Stimulated activated CD8-positive, alpha-beta memory T cell treated with anti-CD3 and anti-CD28 coated beads, Interleukin-4, amount 100 ng/mL, for 1 hour (primary cell): ENCODE measurements around the gene PLCXD3.
"Not testable (repeated sequence)": the region's sequence is repeated elsewhere in the genome, so short reads cannot be mapped to it uniquely, and the experiment has no call there.

ENCODE experiments used
- DNase-seq, 2 donors: peaks; one replicate each; pipeline ENCODE4 v3.0.0-alpha.2; 2020; ENCODE audit warnings: low read depth in 2 of 2, low spot score in 1 of 2

The PLCXD3 gene

GRCh38 chr5:41356786-41357185, 153.6 kb downstream of the PLCXD3 start:
- no peak for DNase-seq

- no peak for DNase-seq
Observed at GRCh38 chr5:41349846-41350245, 160.6 kb downstream of the PLCXD3 start.

GRCh38 chr5:41347569-41347968, 162.8 kb downstream of the PLCXD3 start:
- DNase-seq: no peak

GRCh38 chr5:41346609-41347008, 163.8 kb downstream of the PLCXD3 start:
- DNase-seq: no peak

- no peak for DNase-seq
Observed at GRCh38 chr5:41345295-41345694, 165.1 kb downstream of the PLCXD3 start.

- no peak for DNase-seq
Observed at GRCh38 chr5:41339339-41339738, 171.1 kb downstream of the PLCXD3 start.

DNA sequence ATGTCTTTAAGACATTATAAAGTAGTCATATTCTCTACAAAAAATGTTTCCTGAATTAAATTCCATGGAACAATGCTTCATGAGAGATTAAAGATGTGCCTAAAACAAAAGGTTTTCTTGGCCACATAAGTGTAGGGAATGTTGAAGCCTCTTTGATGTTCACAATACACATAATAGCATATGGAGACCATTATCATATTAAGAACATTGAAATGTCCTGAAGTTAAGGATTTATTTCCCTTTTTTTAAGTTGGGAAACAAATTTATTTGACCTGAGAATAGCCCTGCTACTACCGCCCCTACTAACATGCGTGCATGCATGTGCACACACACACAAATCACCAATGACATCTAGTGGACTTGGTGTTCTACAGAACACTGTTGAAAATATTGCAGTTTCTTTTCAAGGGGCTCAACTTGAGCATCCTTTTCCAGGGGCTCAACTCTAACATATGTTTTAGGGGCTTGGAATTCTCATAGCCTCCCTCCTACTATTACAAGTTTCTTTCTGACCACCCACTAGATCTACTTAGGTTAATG, 172.2 kb downstream of the PLCXD3 start:
- no peak for DNase-seq

GRCh38 chr5:41337724-41338123, 172.7 kb downstream of the PLCXD3 start:
- no peak for DNase-seq

GRCh38 chr5:41337216-41337615, 173.2 kb downstream of the PLCXD3 start:
- no peak for DNase-seq

- no peak for DNase-seq
Observed at GRCh38 chr5:41336471-41336870, 173.9 kb downstream of the PLCXD3 start.

DNA sequence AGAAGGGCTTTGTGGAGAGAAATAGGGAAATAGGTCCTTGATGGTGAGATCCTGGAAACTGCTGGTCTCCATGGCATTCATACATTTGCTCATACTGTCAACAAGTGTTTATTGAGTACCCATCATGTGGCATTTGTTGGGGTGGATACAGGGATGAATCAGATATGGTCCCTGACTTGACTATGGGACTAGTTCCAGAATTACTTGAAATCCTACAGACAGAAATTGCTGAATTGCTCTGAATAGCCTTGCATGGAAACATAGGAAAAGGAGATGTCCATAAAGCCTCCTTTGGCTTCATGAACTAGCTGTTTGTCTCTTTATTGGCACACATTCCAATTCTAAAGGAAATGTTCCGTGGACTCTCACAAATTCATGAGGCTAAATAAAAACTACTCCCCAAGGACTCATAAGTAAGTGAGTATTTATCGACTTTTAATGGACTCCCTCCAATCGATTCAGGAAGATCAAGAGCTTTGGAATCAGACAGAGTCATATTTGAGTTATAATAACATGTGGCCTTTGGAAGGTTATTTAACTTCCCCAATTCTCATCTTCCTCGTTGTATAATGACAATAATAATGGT, 174.7 kb downstream of the PLCXD3 start:
- no peak for DNase-seq

DNA sequence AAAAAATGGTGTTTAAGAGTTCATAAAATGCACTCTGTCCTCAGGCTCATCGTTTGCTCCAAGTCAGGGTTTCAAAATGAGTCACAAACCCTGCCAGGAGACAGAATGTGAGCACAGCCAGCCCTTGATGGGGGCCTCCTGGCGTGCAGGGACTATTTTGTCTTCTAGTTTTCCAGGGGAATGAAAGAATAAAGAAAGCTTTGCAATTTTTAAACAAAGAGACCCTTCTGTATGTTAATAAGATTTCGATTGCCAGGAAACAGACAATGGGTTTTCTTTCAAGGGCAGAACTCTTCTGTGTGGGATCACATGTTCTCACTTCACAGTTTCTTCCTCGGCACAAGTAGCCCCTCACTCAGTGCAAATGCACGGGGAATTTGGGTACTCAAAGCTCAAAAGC, 175.6 kb downstream of the PLCXD3 start:
- no peak for DNase-seq

DNA sequence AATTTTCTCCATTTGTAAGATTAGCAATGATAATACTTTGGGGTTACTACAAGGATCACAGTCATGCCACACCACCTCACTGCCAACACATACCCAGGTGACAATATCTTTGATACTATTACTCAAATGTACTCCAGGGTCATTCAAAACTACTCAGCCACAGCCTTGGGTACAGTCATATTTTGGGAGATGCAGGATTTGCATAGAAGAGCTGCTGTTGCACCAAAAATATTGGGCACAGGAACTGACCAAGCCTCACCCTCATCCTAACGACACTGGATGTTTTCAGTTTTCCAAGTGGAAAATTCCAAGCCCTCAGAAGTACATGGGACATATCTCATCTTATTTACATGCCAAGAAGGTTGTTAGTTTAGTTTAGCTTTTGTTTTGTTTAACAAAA, 176.2 kb downstream of the PLCXD3 start:
- no peak for DNase-seq

DNA sequence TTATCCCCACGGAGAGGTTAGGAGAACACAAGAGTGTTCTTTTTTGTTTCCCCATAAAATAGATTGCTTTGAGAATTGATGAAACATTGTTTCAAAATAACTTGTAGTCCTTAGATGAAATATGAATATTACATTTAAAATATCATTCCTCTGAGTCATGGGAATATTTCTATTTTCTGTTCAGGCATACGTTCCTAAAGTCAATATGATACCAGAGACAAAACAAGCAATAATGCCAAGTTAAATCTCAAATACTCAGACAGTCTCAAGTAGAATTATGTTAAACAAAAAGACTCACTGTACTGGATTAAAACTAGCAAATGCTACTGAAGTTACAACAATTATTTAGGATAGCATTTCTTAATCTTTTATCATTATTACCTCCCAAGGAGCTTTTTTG, 185.3 kb downstream of the PLCXD3 start:
- no peak for DNase-seq

GRCh38 chr5:41322826-41323225, 187.6 kb downstream of the PLCXD3 start:
- not testable (repeated sequence) for DNase-seq

GRCh38 chr5:41312478-41313060, 197.8 kb downstream of the PLCXD3 start:
- DNase-seq: no peak

DNA sequence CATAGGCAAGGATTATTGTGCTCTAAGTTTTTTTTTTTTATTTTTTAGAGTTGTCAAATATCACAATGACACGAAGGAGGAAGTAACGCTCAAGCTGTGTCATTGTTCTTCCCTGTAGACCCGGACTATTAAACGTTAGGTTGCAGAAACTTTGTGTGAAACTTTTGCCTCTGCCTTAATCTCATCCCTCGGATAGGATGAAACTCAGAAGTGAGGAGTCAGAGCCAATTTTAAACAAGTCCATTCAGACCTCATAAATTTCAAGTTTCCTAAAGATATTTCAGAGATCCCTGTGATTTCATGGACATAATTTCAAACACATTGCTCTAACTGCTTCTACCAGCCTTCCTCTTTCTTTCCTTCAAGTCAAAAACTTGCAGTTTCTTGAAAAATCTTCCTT, 198.3 kb downstream of the PLCXD3 start:
- DNase-seq: no peak

- DNase-seq: no peak
Observed at GRCh38 chr5:41309275-41309674, 201.1 kb downstream of the PLCXD3 start.

DNA sequence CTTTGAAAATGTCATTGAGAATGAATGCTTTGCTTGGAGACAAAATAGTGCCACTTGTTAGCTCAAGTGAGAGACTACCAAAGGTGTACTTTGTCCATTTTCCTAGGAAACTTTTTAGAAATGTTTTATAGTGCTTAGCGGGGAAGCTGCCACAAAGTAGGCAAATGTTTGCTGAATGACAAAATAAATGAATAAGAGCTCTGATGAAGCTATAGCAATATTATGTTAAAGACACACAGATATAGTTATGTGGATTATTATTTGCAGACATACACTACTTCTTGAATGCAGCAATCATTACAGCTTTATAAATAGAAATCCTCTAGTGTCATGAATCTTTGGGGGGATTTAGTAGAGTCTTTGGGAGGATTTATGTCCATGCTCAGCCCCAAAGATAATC, 204.4 kb downstream of the PLCXD3 start:
- DNase-seq: no peak

- no peak for DNase-seq
Observed at GRCh38 chr5:41305056-41305455, 205.3 kb downstream of the PLCXD3 start.

- DNase-seq: no peak
Observed at GRCh38 chr5:41296066-41296465, 214.3 kb downstream of the PLCXD3 start.

GRCh38 chr5:41291323-41291722, 219.1 kb downstream of the PLCXD3 start:
- DNase-seq: no peak

GRCh38 chr5:41290810-41291209, 219.6 kb downstream of the PLCXD3 start:
- DNase-seq: no peak
